Dermis blood vessel endothelial cell (primary cell): ENCODE measurements around the gene SPTB. TPM values are rescaled to one million over a fixed set of nuclear protein-coding genes. Genes with fewer than 3 reads are reported as not detected.
"Not testable (repeated sequence)": the region's sequence is repeated elsewhere in the genome, so short reads cannot be mapped to it uniquely, and the experiment has no call there.

Experiments
- DNase-seq: peaks from one replicate; pipeline ENCODE4 v3.0.0; 2010
- total RNA-seq: library from RNA; depleted of rRNA; stranded (reverse); fragments of >200 nt; gene quantifications from 2 replicates; pipeline ENCODE4 v1.2.3, GENCODE V29; 2014

The SPTB gene
- under 0.01 and 0.05 TPM in 2 replicates for total RNA-seq

DNA sequence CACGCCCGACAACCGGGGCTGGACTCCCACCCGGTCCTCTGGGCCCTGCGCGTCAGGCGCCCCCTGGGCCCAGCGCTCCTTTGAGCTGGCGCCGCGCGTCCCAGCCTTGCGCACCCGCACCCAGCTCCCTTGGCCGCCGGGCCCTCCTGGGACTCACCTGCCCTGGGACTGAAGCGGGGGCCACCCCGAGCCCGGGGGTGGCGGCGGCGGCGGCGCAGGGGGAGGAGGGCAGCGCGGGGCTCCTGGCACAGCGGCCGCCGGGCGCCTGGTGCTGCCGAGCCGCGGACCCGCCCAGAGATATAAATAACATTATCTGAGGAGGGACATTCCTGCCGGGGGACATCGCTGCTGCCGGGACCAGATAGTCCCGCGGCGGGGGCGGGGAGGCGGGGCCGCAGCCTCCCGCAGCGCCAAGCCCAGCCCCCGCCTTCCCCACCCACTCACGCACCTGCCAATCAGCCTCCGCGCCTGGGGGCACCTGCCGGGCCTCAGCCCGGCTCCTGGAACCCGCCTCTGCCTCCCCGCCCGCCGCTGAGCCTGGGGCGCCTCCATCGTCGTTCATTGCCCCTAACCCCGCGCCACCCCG, at the start of gene SPTB:
Gene SPTB, minus strand, starts transcription at position 273 of the 586 bp plus-strand sequence. CDS start 56,813 bp downstream, outside the sequence.
- no peak for DNase-seq

DNA sequence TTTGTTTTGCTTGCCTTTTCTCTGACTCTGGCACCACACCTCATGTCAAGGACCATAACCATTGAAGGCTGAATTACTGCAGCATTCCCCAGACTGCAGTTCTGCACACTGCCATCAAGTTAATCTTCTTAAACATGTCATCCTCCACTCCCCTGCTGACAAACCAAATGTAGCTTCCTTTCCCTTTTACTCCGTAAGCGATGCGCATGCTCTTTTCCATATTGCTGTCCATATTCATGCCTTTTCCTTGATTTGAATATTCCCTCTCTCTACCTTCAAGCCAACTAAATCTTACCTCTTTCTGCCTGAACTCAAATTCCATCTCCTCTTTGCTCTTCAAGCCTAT, 49.3 kb upstream of the SPTB start:
- DNase-seq = no peak

DNA sequence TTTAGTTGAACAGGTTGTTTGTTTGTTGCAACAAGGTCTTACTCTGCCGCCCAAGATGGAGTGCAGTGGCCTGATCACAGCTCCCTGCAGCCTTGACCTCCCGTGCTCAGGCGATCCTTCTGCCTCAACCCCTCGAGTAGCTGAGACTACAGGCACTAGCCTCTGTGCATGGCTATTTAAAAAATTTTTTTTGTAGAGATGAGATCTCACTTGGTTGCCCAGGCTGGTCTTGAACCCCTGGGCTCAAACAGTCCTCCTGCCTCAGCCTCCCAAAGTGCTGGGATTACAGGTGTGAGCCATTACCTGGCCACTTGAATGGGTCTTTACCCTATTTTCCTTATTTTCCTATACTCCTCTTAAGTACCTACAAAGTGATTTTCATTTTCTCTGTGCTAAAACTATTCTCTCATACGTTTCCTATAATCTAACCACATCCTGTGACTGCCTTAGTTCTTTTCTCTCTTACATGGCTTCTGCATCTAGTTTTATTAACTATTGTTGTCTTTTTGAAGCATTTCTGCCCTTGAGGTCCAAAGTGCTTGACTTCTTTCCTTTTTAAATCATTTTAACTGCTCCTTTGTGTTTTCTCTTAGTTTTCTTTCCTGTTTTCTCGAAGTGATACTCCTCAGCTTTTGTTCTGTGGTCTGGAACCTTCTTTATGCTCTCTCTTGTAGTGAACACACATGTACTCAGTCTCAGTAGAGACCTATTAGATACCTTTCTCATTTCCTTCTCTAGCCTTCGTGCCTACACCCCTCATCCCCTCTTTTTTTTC, 48.7 kb upstream of the SPTB start:
- peak; percentile 11 for DNase-seq

DNA sequence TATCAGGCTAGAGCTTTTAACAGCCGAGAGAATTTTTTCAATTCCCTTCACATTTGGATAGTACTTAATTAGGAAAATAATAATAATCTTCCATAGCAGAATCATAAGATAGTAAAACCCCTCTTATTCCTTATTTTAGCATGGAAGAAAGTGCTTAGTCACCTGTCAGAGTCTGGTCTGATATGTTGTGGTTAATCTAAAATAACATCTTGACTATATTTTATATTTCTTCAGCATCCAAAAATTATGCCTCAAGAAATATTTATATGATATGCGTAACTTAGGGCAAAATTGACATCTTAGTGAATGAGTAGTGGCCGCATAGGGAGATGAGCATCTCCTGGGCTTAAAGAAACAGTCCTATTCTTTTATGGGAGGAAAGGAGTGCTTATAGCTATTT, 47.3 kb upstream of the SPTB start:
- DNase-seq = no peak

DNA sequence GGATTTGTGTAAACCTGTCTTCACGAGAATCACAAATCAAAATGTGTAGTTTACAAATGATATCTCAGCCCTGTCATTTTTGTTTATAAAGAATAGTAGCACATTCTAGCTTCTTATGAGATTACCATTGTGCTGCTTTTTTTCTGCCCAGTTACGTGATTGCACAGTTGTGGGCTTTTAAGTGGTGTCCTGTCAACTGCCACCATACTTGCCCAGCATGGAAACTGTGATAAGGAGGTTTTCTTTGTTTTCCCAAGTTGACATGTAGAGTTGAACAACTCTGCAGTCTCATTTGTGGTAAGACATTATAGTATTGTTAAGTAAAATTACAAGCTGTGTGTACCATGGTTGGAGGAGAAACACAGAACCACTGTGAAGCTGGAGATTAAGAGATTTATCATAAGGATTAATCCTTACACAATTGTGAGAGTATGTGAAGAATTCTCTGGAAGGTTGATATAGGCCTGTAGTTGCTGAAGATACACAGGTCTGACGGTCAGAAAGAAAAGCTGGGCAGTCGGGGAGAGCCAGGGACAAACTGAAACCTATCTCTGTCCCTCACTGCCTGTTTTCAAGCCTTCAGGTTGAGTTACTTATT, 46.8 kb upstream of the SPTB start:
- DNase-seq = no peak

DNA sequence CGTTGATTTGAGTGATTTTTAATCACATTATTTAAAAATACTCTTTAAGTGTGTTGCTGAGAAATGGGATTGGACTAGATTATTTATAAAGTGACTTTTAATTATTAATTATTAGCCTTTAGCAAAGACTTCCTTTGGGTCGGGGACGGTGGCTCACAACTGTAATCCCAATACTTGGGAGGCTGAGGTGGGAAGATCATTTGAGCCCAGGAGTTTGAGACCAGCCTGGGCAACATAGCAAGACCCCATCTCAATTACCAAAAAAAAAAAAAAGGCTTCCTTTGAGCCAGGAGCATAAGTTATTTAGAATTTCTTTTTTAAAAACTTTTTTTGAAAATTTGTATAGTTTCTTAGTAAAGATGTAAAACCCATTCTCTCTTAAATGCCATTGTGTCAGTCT, 43.3 kb upstream of the SPTB start:
- no peak for DNase-seq

DNA sequence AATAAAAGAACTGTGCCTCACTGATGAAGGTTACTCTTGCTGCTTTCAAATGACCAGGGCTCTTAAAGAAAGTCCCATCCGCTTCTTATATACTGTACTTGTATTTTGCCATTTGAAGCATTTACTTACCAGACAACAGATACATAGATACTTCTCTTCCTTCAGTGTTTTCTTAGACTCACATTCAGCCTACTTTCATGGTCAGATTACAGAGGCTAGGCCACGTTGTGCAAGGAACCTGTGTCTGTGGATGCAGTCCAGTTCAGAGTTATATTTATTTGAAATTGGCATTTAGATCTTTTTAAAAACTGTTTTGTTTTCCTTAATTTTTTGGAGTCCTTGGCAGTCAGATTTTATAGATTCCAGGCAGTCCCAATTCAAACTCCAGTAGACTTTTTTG, 40.8 kb upstream of the SPTB start:
- no peak for DNase-seq

DNA sequence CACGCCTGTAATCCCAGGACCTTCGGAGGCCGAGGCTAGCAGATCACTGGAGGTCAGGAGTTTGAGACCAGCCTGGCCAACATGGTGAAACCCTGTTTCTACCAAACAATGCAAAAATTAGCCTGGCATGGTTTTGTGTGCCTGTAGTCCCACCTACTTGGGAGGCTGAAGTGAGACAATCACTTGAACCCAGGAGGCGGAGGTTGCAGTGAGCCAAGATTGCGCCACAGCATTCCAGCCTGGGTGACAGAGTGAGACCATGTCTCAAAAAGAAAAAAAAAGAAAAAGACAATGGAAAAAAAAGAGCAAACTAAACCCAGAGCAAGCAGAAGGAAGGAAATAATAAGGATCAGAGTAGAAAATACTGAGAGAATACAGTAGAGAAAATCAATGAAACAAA, 39.9 kb upstream of the SPTB start:
- no peak for DNase-seq

DNA sequence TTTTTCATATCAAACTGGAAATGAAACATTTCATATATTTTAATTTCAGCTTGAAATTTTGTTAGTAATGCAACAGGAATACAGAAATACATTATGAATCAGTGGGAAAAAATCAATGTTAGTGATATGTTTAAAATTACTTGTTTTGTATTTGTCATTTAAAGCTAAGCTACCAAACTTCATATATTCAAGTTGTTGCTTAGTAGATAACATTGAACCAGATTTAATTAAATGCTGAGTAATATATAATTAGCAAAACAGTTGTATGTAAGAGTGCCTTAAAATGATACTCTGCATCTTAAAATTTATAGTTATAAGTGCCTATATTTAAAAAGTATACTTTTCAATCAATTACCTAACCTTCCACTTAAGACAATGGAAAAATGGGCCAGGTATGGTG, 39.5 kb upstream of the SPTB start:
- no peak for DNase-seq

DNA sequence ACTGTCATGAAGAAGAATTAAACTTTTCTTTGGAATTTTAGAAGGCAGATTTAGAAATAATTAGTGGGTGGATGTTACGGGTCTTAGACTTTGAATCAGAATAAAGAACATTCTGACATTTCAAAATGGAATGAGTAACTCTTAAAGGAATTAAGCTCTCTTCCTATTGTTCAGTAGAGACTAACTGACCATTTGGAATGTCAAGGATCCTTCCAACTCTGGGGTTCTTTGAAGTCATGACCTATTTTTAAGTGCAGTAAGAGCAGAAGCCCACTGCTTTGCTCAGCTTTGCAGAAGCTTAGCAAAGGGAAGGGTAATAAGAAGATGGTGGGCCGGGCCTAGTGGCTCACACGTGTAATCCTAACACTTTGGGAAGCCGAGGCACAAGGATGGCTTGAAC, 38.5 kb upstream of the SPTB start:
- no peak for DNase-seq

DNA sequence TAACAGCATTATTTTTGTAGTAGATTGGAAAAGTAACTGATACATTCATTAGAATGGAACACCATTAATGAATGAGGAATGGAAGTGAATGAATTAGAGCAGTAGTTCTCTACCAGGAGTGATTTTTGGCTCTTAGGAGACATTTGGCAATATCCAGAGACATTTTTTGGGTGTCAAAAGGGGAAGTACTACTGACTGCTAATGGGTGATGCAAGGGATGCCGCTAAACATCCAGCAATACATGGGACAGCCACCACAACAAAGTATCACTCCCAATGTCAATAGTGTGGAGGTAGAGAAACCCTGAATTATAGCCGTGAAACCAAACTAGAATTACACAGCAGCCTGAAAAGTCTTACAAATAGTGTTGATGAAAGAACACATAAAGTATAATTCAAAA, 36.1 kb upstream of the SPTB start:
- DNase-seq = no peak

DNA sequence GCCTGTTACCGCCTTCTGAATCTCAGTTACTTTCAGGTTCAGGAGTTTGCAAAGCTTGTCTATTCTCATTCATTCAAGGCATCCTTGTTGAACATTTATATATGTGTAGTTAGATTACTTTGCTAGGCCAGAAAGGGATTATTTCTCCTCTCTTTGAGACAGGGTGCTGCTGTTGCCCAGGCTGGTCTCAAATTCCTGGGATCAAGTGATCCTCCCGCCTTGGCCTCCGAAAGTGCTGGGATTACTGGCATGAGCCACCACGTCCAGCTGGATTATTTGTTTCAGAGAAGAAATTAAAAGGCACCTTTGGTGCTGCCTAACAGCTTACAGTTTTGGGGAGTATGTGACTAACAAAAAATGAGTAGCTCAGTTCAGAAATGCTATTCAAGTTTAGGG, 35.3 kb upstream of the SPTB start:
- DNase-seq = no peak

DNA sequence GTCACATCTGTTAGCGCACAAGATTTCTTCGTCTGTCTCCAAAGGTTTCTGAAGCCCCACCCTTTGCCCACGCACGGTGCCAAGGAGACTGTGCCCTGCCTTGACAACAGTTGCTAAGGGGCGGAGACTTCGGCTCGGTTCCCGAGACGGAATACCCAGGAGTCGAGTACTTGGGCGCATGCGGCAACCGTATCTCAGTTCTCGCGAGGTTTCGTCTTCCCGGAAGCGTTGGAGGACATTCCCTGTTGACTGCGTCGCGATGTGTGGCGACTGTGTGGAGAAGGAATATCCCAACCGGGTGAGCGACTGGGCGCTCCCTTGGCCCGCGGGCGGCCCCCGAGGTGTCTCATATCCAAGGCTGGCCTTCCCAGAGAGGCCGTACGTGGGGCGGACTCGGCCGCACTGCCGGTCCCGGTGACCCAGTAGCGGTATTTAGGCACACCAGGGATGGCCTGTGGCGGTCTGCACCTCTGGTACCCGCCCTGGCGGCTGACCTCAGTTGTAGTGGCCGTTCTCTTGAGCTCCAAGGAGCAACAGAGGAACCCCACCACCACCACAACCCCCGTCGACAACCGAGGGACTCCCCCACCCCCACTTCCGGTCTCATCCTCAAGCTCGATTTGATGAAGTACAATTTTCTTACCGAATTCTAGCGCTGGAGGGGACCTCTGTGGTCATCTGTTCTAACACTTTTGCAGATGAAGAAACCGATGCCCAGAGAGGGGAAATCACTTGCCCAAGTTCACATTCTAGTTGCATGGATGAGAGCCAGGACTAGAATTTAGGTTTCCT, 34.7 kb upstream of the SPTB start, which contains the start of gene CHURC1:
Gene CHURC1, plus strand, starts transcription at position 219 of the 792 bp plus-strand sequence. Its CDS starts 41 bp downstream, at position 260.
- peak; percentile 99 for DNase-seq

DNA sequence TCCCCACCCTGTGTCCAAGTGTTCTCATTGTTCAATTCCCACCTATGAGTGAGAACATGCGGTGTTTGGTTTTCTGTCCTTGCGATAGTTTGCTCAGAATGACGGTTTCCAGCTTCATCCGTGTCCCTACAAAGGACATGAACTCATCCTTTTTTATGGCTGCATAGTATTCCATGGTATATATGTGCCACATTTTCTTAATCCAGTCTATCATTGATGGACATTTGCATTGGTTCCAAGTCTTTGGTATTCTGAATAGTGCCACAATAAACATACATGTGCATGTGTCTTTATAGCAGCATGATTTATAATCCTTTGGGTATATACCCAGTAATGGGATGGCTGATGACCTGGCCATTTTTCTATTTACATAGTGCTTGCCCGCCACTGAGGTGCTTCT, 33.8 kb upstream of the SPTB start:
- not testable (repeated sequence) for DNase-seq

DNA sequence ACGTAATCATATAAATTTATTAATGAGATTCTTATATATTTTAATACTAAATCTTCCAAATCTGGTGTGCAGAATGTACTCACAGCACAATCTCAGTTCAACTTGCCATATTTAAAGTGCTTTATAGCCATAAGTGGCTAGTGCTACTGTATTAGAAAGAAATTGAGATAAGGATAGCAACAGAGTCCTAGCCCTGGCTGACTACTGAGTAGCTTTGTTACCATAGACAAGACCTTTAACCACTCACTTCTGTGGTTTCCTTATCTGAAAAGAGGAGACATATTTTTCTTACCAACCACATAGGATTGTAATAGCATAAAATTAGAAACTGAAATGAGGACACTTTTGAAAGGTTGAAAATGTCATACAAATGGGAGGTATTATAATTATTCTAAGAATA, 32.6 kb upstream of the SPTB start:
- DNase-seq = no peak

DNA sequence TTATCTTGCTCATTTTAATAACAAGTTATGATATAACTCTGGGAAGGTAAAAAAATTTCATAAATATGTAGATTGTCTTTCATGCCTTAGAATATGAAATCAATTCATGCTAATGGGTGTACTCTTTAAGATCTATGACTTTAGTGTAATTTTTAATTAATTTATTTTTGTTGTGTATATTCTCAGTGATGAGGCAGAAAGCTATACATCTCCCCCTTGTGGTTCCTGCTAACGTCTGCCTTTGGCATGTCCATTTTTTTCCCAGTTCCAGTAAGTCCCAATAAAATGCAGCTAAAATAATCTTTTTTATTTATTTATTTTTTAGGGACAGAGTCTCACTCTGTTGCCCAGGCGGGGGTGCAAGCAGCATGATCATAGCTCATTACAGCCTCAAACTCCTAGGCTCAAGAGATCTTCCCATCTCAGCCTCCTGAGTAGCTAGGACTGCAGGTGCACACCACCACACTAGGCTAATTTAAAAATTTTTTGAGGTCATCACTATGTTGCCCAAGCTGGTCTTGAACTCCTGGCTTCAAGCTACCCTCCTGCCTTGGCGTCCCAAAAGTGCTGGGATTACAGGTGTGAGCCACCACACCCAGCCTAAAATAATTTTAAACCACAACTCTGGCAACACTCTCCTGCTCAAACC, 31.3 kb upstream of the SPTB start:
- DNase-seq = peak; percentile 65

DNA sequence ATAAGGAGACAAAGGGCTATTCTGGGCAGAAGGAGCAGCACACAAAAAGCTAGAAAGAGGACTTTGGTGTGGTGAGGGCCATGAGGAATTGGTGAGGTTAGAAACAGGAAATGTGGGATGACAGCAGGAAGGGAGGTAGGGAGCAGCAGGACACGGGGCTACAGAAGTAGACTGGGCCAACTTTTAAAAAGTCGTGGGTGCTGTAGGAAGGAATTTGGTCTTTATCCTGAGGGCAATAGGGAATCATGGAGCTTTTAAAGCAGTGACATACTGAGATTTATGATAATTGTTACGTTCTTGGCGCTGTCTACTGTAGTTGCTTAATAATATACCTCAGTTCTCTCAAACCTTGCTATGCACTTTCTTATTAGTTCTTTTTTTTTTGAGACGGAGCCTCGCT, 26.3 kb upstream of the SPTB start:
- no peak for DNase-seq

DNA sequence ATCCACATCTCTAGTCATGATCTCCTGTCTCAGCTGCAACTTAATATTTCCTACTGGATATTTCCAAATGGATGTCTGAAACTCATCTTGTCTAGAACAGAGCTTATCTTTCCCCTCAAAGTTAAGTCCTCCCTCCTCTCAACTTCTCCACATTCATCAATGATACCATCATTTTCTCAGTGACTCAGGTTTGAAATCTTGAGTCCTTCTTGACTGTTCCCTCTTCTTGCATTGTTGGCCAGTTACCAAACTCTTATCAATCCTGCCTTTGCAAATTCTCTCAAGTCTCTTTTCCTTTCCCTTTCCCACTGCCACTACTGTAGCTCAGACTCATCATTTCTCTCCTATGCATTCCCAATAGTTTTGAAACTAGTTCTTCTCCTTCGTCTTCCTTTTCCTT, 20.3 kb upstream of the SPTB start:
- DNase-seq = no peak

DNA sequence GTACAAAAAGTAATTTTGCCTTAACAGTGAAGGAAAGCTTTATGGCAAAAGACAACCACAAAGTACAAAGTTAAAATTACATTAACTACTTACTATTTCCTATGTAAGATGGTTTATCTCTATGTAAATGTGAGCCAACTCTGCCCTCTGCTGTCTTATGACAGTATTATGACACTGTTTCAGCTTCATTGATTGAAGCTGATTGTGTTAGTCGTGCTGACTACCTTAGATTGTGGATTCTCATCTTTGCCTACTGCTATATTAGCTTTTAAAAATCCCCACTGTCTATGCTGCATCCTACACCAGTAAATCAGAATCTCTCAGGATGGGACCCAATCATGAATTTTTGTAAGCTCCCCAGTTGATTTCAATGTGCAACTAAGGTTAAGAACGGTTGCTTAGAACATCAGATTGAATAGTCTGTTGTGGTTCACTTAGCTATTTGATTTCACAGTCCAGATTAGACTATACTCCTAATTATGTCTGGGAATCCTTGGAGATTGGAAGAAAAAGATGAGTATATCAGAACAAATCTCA, 12.2 kb upstream of the SPTB start:
- peak; percentile 78 for DNase-seq

DNA sequence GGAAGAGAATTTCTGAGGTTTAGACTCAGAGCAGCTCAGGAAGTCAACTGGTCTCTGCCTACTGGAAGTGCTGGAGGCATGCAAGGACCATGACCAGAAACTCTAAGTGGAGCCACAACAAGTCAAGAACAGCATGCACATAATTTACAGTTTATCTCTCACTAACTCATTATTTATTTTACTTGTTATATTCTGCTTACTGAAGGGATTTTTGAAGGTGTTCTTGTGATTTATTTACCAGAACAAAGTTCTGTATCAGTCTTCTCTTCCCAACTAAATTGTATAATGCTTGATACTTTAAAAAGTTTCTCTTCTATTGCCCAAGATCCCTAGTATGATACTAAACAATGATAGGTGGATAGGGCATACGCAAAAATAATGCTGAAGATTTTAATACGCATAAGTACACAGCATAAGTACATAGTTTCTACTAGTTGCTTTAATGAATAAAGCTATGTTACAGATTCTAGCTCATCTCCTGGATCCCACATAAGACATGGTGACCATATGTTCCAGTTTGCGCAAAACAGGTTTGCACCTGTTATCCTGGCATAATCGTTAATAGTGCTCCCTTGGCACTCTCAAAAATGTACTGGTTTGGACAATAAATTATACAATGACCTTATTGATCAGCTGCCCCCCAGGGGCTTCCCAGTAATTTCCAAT, 11.6 kb upstream of the SPTB start:
- DNase-seq = no peak

DNA sequence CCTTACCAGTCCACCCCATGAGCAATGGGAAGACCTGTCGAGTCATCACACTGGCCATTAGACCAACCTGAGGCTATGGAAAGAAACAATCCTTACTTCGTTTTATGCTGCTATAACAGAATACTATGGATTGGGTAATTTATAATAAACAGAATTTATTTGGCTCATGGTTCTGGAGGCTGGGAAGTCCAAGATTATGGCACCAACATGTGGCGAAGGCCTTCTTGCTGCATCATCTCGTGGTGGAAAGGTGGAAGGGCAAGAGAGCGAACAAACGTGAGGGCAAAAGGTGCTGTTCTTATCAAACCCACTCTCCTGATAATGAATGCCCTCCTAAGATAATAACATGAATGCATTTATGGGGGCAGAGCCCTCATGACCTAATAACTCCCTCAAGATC, 9.6 kb upstream of the SPTB start:
- no peak for DNase-seq

DNA sequence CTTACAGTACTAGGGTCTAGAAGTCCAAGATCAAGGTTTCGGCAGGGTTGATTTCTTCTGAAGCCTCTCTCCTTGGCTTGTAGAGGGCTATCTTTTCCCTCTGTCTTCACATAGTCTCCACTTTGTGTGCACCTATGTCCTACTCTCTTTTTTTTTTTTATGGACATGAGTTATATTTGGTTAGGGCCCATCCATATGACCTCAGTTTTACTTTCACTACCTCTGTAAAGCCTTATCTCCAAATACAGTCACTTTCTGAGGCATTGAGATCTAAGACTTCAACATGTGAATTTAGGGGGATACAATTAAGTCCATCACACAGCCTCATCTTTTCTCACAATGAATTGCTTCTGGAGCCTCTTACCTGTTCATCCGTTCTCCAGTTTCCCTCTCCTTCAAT, 5.9 kb upstream of the SPTB start:
- no peak for DNase-seq
